Cardiac fibroblast (primary cell): ENCODE results near the gene SEZ6L.

Source experiments
- DNase-seq, 2 donors: peaks; one replicate each; pipeline versions ENCODE4 v3.0.0 to v3.0.0-alpha.2; 2010; ENCODE audit warnings: low read depth in 2 of 2
- H3K4me3 ChIP-seq, 2 donors: replicated peaks in 1 of 2; 1 replicate in 1 of 2; 2 replicates in 1 of 2; pipeline ENCODE4 v1.5.1; 2011; ENCODE audit warnings: low read depth in 2 of 2, low read length in 2 of 2, mild to moderate bottlenecking in 2 of 2, moderate library complexity in 1 of 2
- TF ChIP-seq, protein P1 (sequence below): IDR thresholded peaks from one replicate; pipeline ENCODE4 v1.5.1; 2011; ENCODE audit warnings: low read depth, mild to moderate bottlenecking, low read length, inconsistent platforms

Gene SEZ6L

DNA sequence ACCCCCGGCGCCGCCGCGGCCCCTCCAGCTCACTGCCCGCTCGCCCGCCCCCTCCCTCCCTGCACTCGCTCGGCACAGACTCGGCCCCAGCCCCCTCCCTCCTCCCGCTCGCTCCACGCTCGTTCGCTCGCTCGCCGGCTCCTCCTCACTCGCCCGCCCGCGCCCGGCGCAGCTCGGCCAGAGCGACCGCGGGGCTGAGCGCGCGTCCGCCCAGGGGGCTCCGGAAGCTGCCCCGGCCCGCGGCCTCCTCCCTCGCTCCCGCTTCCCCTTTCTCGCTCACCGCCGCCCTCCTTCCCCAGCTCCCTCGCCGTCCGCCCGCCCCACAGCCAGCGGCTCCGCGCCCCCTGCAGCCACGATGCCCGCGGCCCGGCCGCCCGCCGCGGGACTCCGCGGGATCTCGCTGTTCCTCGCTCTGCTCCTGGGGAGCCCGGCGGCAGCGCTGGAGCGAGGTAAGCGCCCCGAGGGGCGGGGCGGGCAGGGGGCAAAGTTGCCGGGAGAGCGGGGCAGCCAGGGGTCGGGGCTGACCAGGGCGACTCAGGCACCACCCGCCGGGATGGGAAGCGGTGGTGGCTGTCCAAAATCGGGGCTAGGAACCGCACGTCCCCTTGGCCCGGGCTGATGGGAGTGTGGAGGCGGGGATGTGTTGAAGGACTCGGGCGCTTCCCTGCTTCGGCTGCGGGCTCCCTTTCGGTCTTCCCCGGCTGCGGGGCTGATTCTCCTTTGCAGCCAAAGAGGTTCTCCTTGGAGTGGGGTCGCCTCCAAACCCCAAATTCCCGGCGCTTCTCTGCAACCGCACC lies at the start of gene SEZ6L:
SEZ6L (plus strand) TSS at position 148 of the 797 bp plus-strand sequence; CDS start at position 356, 208 bp downstream.
- no peak for DNase-seq
- H3K4me3 ChIP-seq = no peak within 1 kb of the TSS
- TF ChIP-seq, protein P1, sequence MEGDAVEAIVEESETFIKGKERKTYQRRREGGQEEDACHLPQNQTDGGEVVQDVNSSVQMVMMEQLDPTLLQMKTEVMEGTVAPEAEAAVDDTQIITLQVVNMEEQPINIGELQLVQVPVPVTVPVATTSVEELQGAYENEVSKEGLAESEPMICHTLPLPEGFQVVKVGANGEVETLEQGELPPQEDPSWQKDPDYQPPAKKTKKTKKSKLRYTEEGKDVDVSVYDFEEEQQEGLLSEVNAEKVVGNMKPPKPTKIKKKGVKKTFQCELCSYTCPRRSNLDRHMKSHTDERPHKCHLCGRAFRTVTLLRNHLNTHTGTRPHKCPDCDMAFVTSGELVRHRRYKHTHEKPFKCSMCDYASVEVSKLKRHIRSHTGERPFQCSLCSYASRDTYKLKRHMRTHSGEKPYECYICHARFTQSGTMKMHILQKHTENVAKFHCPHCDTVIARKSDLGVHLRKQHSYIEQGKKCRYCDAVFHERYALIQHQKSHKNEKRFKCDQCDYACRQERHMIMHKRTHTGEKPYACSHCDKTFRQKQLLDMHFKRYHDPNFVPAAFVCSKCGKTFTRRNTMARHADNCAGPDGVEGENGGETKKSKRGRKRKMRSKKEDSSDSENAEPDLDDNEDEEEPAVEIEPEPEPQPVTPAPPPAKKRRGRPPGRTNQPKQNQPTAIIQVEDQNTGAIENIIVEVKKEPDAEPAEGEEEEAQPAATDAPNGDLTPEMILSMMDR = no peak

DNA sequence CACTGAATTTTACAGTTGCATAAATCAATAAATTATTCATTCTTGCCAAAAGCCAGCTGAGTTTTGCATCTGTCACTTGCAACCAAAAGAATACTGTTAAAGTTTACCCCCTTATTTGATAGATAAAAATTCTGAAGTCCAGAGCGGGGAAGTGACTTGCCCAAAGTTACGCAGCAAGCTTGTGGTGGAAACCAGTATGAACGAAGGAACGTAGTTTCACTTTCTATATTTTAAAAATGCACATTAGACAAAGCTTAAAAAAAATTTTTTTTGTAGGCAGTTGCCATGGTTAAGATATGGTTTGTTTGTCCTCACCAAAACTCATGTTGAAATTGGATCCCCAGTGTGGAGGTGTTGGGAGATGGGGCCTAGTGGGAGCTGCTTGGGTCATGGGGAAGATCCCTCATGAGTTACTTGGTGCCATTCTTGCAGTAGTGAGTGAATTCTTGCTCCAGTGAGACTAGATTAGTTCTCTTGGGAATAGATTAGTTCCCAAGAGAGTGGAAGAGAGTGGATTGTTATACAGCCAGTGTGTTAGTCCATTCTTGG lies 46.3 kb upstream of the SEZ6L start:
- DNase-seq = no peak
- no peak overlapping the region for H3K4me3 ChIP-seq
- TF ChIP-seq, protein P1 = no peak

DNA sequence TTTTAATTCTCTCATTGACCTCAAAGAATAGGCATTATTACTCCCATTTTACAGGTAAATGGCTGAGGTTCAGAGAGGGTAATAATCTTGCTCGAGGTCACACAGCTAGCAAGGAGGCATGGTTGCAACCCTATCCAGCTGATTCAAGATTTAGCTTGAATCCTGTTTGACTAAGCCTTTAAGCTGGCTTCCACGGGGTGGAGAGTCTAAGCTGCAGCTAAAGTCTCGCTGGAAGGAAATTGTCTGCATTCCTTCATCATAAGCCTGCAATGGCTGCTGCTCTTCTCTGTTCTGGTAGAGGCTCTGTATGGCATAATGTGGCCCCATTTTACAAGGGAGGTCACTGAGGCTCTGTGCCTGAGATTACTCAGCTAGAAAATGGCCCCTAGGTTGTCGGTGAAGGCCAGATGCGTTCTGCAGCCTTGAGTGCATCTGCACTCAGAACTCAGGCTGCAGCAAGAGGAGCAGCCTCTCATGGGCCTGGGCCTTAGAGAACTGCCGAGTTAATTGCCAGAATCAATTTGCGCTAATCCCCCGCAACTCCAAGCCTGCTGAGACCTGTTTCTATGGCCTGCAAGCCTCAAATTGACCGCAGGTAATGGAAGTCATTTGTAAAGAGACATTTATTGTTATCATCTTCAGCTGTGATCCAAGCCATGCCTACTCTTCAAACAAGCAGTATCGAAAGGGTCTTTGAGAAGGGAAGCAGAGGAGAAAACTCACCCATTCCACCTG lies 44.1 kb upstream of the SEZ6L start:
- no peak for DNase-seq
- H3K4me3 ChIP-seq = no peak overlapping the region
- TF ChIP-seq, protein P1 = no peak

DNA sequence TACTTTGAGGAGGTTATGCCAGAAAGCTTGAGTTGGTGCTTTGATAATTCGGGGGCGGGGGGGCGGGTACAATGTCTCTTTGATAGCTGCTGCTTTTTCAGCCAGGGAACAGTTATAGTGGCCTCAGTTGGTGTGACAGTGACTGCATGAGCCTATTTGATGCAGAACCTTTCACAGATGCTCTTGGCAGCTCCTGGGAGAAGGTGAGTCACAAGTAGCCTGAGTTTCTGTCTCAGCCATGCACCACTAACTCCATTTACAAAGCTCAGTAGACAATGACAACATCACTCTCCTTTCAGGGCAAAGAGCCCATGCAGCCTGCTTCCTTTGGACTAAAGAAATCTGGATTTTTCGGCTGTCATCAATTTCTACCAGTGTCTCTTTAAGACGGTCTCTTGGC lies 42.1 kb upstream of the SEZ6L start:
- no peak for DNase-seq
- TF ChIP-seq, protein P1 = no peak
- no peak overlapping the region for H3K4me3 ChIP-seq

DNA sequence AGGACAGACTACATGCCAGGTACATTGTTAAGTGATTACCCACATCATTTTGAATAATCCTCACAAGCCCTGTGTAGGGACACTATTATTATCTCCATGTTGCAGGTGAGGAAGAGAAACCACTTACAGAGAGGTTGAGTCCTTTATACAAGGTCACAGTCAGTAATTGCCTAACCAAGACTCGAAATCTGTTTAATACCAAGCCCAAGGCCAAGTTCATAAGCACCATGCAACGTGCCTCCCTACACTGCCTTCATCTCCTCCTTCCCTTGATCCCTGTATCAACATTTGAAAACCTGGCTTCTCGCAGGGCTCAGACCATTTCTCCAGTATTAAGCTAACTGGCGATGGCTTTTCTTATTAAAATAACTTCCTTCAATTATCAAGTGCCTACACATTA lies 41.7 kb upstream of the SEZ6L start:
- H3K4me3 ChIP-seq = no peak overlapping the region
- no peak for DNase-seq
- TF ChIP-seq, protein P1 = no peak

DNA sequence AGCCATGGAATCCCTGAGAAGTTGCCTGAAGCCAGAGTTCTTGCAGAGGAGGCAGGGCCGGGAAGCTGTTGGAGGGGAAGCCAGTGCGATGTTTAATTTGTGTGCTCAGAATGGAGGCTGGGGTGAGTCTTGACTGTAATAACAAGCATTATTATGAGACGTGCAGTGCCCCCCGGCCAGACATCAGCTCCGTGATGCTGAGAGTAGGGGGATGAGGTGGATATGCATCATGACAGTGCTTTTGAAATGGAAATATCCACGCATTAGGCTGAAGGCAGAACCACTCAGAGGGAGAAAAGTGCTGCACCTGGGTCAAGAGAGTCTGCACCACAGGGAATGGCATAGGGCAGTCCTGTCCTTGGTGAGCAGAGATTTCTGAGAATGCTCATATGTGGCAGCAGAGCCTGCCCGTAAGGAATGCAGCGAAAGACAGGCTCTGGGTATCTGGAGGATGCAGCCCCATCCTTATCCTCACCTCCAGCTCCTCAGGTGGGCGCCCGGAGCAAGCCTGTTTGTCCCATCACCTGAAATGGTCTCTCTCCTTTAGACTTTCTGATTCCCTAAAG lies 37.6 kb upstream of the SEZ6L start:
- no peak for DNase-seq
- no peak overlapping the region for H3K4me3 ChIP-seq
- TF ChIP-seq, protein P1 = no peak
